ENCODE results near the gene MAST4.

Gene MAST4

GRCh38 chr5:66863243-66864170, 267.3 kb downstream of the MAST4 start:
- peak overlapping the region; percentile 40 for H2AFZ ChIP-seq
- H3K9ac ChIP-seq, result no peak overlapping the region
- TF ChIP-seq CTCF (IDR thresholded peaks at IDR 0.05), result no peak
- peaks cover 21% of the 10 kb centered on the region for H3K79me2 ChIP-seq
- peak overlapping the region; percentile 60 for H3K4me2 ChIP-seq (ENCODE audit: low read length)
- H3K9me3 ChIP-seq (ENCODE audit: control insufficient read depth, low read length), result no peaks in the 10 kb centered on the region
- peak overlapping the region; percentile 19 for H3K4me3 ChIP-seq (ENCODE audit: low read depth, low read length)
- no peaks in the 10 kb centered on the region for H3K27me3 ChIP-seq (ENCODE audit: control insufficient read depth, insufficient read depth, low read length)
- peak overlapping the region; percentile 98 for H3K27ac ChIP-seq
- no peaks in the 10 kb centered on the region for H3K36me3 ChIP-seq (ENCODE audit: control insufficient read depth, insufficient read depth, low read length)
- H3K4me1 ChIP-seq, result peaks cover 63% of the 10 kb centered on the region

GRCh38 chr5:66864240-66864884, 268.2 kb downstream of the MAST4 start:
- Histone ChIP-seq H3K9ac (no peak overlapping the region), H3K4me3 (ENCODE audit: low read depth, low read length) (no peak overlapping the region), H3K9me3 (ENCODE audit: control insufficient read depth, low read length) (no peaks in the 10 kb centered on the region), H3K4me2 (ENCODE audit: low read length) (no peak overlapping the region), H3K27me3 (ENCODE audit: control insufficient read depth, insufficient read depth, low read length) (no peaks in the 10 kb centered on the region), H3K27ac (peak overlapping the region; percentile 98), H2AFZ (no peak overlapping the region), H3K36me3 (ENCODE audit: control insufficient read depth, insufficient read depth, low read length) (no peaks in the 10 kb centered on the region), H3K79me2 (peaks cover 28% of the 10 kb centered on the region), H3K4me1 (peaks cover 67% of the 10 kb centered on the region)
- TF ChIP-seq CTCF (IDR thresholded peaks at IDR 0.05), result peak; percentile 55

- H3K4me2 ChIP-seq (ENCODE audit: low read length), result peak overlapping the region; percentile 39
- H3K27me3 ChIP-seq (ENCODE audit: control insufficient read depth, insufficient read depth, low read length), result no peaks in the 10 kb centered on the region
- H3K36me3 ChIP-seq (ENCODE audit: control insufficient read depth, insufficient read depth, low read length), result no peaks in the 10 kb centered on the region
- H3K27ac ChIP-seq, result peak overlapping the region; percentile 13
- no peak overlapping the region for H3K9ac ChIP-seq
- H3K9me3 ChIP-seq (ENCODE audit: control insufficient read depth, low read length), result no peaks in the 10 kb centered on the region
- no peak for TF ChIP-seq CTCF (IDR thresholded peaks at IDR 0.05)
- H3K4me3 ChIP-seq (ENCODE audit: low read depth, low read length), result no peak overlapping the region
- H3K4me1 ChIP-seq, result peaks cover 50% of the 10 kb centered on the region
- H3K79me2 ChIP-seq, result peaks cover 49% of the 10 kb centered on the region
- H2AFZ ChIP-seq, result no peak overlapping the region
Observed at GRCh38 chr5:66867618-66868322, 271.6 kb downstream of the MAST4 start.

- Histone ChIP-seq H3K27me3 (ENCODE audit: control insufficient read depth, insufficient read depth, low read length) (no peaks in the 10 kb centered on the region), H3K79me2 (peaks cover 54% of the 10 kb centered on the region), H3K4me1 (peaks cover 52% of the 10 kb centered on the region), H3K4me3 (ENCODE audit: low read depth, low read length) (no peak overlapping the region), H2AFZ (no peak overlapping the region), H3K36me3 (ENCODE audit: control insufficient read depth, insufficient read depth, low read length) (no peaks in the 10 kb centered on the region), H3K9ac (no peak overlapping the region), H3K4me2 (ENCODE audit: low read length) (no peak overlapping the region), H3K9me3 (ENCODE audit: control insufficient read depth, low read length) (no peaks in the 10 kb centered on the region), H3K27ac (peak overlapping the region; percentile 34)
- TF ChIP-seq CTCF (IDR thresholded peaks at IDR 0.05), result no peak
Observed at GRCh38 chr5:66869347-66869746, 273.2 kb downstream of the MAST4 start.
